NCI-H2081 (cell line): ENCODE data around the gene SPTB.
A peak's percentile ranks its signal among the peaks of the same experiment; 100 is the strongest.

ENCODE experiments used
- DNase-seq, 2 experiments: peaks; one replicate each; lab custom pipeline; 2025; lab: John Stamatoyannopoulos, UW

The SPTB gene

GRCh38 chr14:64709126-64709525 lies 170.6 kb downstream of the SPTB start:
- no peak for DNase-seq

GRCh38 chr14:64708148-64709004 lies 171.3 kb downstream of the SPTB start:
- no peak for DNase-seq

- DNase-seq = no peak
These were observed 172.0 kb downstream of the SPTB start for GRCh38 chr14:64707661-64708060.

- no peak for DNase-seq
These were observed 173.0 kb downstream of the SPTB start for GRCh38 chr14:64706593-64707193.

GRCh38 chr14:64706119-64706592 lies 173.6 kb downstream of the SPTB start:
- DNase-seq = no peak

- DNase-seq = peak; percentile 25 to 53
These were observed 174.2 kb downstream of the SPTB start for GRCh38 chr14:64705381-64706118.

- peak in 1 of 2 experiments; percentile 49 for DNase-seq
These were observed 174.8 kb downstream of the SPTB start for GRCh38 chr14:64704743-64705380.

- DNase-seq = peak; percentile 86 to 87
These were observed 175.5 kb downstream of the SPTB start, which contains the start of gene PLEKHG3 for GRCh38 chr14:64704143-64704742. PLEKHG3 (plus strand) TSS chr14:64704424; CDS start chr14:64727632, 23,208 bp downstream.

- DNase-seq = no peak
These were observed 176.1 kb downstream of the SPTB start for GRCh38 chr14:64703395-64704142.

- peak; percentile 70 to 86 for DNase-seq
These were observed 177.0 kb downstream of the SPTB start for GRCh38 chr14:64702493-64703394.

GRCh38 chr14:64701660-64702059 lies 178.0 kb downstream of the SPTB start:
- DNase-seq = peak; percentile 53 to 70

- DNase-seq = peak in 1 of 2 experiments; percentile 13
These were observed 178.8 kb downstream of the SPTB start for GRCh38 chr14:64700894-64701293.

GRCh38 chr14:64700290-64700689 lies 179.4 kb downstream of the SPTB start:
- no peak for DNase-seq

GRCh38 chr14:64698903-64699302 lies 180.8 kb downstream of the SPTB start:
- no peak for DNase-seq

- peak in 1 of 2 experiments; percentile 26 for DNase-seq
These were observed 183.3 kb downstream of the SPTB start for GRCh38 chr14:64696355-64696857.
